ENCODE results near the gene CNTNAP2. TPM values are rescaled to one million over a fixed set of nuclear protein-coding genes. Genes with fewer than 3 reads are reported as not detected.

The CNTNAP2 gene
- total RNA-seq, 1 donor = 7.6 TPM

GRCh38 chr7:146754385-146754784, 637.8 kb downstream of the CNTNAP2 start:
- DNase-seq (ENCODE audit: insufficient read length, low spot score, missing footprints) = no peak
- Histone ChIP-seq H4K20me1 (ENCODE audit: insufficient read depth, low read length) (no peaks in the 10 kb centered on the region), H3K4me2 (ENCODE audit: insufficient read depth, low read length) (no peak overlapping the region), H3K79me2 (ENCODE audit: insufficient read depth, low read length) (no peaks in the 10 kb centered on the region), H3K4me1 (ENCODE audit: insufficient read depth, low read length) (no peaks in the 10 kb centered on the region), H3K4me3 (ENCODE audit: insufficient read depth, low read length) (no peak overlapping the region), H2AFZ (ENCODE audit: low read length) (no peak overlapping the region), H3K36me3 (ENCODE audit: insufficient read depth, low read length) (no peaks in the 10 kb centered on the region), H3K27me3 (ENCODE audit: insufficient read depth, low read length) (no peaks in the 10 kb centered on the region), H3K27ac (ENCODE audit: low read depth, low read length) (no peak overlapping the region), H3K9me3 (ENCODE audit: low read depth, low read length) (no peaks in the 10 kb centered on the region)
- no peak for TF ChIP-seq CTCF (IDR thresholded peaks at IDR 0.05; ENCODE audit: extremely low read depth, low read depth, low read length)

- Histone ChIP-seq H3K4me3 (ENCODE audit: insufficient read depth, low read length) (no peak overlapping the region), H3K36me3 (ENCODE audit: insufficient read depth, low read length) (no peaks in the 10 kb centered on the region), H2AFZ (ENCODE audit: low read length) (no peak overlapping the region), H3K79me2 (ENCODE audit: insufficient read depth, low read length) (no peaks in the 10 kb centered on the region), H3K27me3 (ENCODE audit: insufficient read depth, low read length) (no peaks in the 10 kb centered on the region), H3K27ac (ENCODE audit: low read depth, low read length) (no peak overlapping the region), H3K4me1 (ENCODE audit: insufficient read depth, low read length) (no peaks in the 10 kb centered on the region), H3K4me2 (ENCODE audit: insufficient read depth, low read length) (no peak overlapping the region), H4K20me1 (ENCODE audit: insufficient read depth, low read length) (no peaks in the 10 kb centered on the region), H3K9me3 (ENCODE audit: low read depth, low read length) (no peaks in the 10 kb centered on the region)
- TF ChIP-seq CTCF (IDR thresholded peaks at IDR 0.05; ENCODE audit: extremely low read depth, low read depth, low read length) = no peak
- no peak for DNase-seq (ENCODE audit: insufficient read length, low spot score, missing footprints)
Measured at GRCh38 chr7:146755585-146755984, 639.0 kb downstream of the CNTNAP2 start.

- H3K27me3 ChIP-seq (ENCODE audit: insufficient read depth, low read length) = no peaks in the 10 kb centered on the region
- no peak for TF ChIP-seq CTCF (IDR thresholded peaks at IDR 0.05; ENCODE audit: extremely low read depth, low read depth, low read length)
- H3K36me3 ChIP-seq (ENCODE audit: insufficient read depth, low read length) = no peaks in the 10 kb centered on the region
- no peak overlapping the region for H3K27ac ChIP-seq (ENCODE audit: low read depth, low read length)
- no peak overlapping the region for H3K4me2 ChIP-seq (ENCODE audit: insufficient read depth, low read length)
- no peak for DNase-seq (ENCODE audit: insufficient read length, low spot score, missing footprints)
- no peaks in the 10 kb centered on the region for H3K4me1 ChIP-seq (ENCODE audit: insufficient read depth, low read length)
- H4K20me1 ChIP-seq (ENCODE audit: insufficient read depth, low read length) = no peaks in the 10 kb centered on the region
- H3K79me2 ChIP-seq (ENCODE audit: insufficient read depth, low read length) = no peaks in the 10 kb centered on the region
- H3K4me3 ChIP-seq (ENCODE audit: insufficient read depth, low read length) = no peak overlapping the region
- H2AFZ ChIP-seq (ENCODE audit: low read length) = no peak overlapping the region
- H3K9me3 ChIP-seq (ENCODE audit: low read depth, low read length) = no peaks in the 10 kb centered on the region
Measured at GRCh38 chr7:146764458-146764857, 647.9 kb downstream of the CNTNAP2 start.

- no peak for DNase-seq (ENCODE audit: insufficient read length, low spot score, missing footprints)
- Histone ChIP-seq H3K27ac (ENCODE audit: low read depth, low read length) (no peak overlapping the region), H3K9me3 (ENCODE audit: low read depth, low read length) (no peaks in the 10 kb centered on the region)
Measured at GRCh38 chr7:146768957-146769356, 652.4 kb downstream of the CNTNAP2 start.

More at GRCh38 chr7:146768957-146769356, 652.4 kb downstream of the CNTNAP2 start:
- Histone ChIP-seq H3K79me2 (ENCODE audit: insufficient read depth, low read length) (no peaks in the 10 kb centered on the region), H4K20me1 (ENCODE audit: insufficient read depth, low read length) (no peaks in the 10 kb centered on the region), H3K4me2 (ENCODE audit: insufficient read depth, low read length) (no peak overlapping the region), H3K4me3 (ENCODE audit: insufficient read depth, low read length) (no peak overlapping the region), H2AFZ (ENCODE audit: low read length) (no peak overlapping the region), H3K27me3 (ENCODE audit: insufficient read depth, low read length) (no peaks in the 10 kb centered on the region), H3K4me1 (ENCODE audit: insufficient read depth, low read length) (no peaks in the 10 kb centered on the region), H3K36me3 (ENCODE audit: insufficient read depth, low read length) (no peaks in the 10 kb centered on the region)
- TF ChIP-seq CTCF (IDR thresholded peaks at IDR 0.05; ENCODE audit: extremely low read depth, low read depth, low read length) = no peak
